ENCODE measurements around the gene ZNF438. TPM values are rescaled to one million over a fixed set of nuclear protein-coding genes. Genes with fewer than 3 reads are reported as not detected.

The ZNF438 gene
- total and polyA plus RNA-seq, 11 donors, result 9.0 to 14.7 (median 13.2) TPM

DNA sequence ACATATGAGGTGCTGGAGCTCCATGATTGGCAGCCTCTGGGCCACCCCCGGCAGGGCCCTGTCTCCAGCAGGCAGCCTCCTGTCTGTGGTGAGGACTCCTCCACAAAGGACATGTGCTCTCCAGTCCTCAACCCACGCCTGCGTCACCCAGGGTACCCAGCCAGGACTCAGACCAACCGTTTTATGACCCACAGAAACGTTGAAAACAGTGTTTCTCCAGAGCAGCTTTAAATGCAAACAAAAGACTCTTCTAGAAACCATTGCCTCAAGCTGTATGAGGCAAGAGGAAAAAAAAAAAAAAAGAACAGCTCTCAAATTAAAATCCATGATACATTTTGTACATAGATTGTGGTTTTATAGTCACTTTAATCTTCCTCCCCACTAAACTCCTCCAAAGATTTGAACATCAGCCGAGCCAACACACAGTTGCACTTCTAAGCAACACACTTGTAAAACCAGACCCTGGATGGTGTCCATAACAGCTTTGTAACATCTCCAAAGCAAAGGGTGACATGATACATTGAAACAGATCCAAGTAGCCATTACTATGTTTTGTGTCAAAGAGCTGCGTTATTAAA lies 227.1 kb downstream of the ZNF438 start:
- peak overlapping the region; percentile 20 to 86 (median 64) for H3K27ac ChIP-seq
- intact Hi-C loops (cut with DNase I), result no loop called here
- 52 to 64% (median 56%) methylated on average over 7 of the region's 7 CpGs for WGBS, 4 donors
- no peaks in the 10 kb centered on the region for H3K36me3 ChIP-seq
- H3K4me3 ChIP-seq, result no peak overlapping the region
- no peaks in the 10 kb centered on the region for H3K9me3 ChIP-seq
- no peak for TF ChIP-seq POLR2A (IDR thresholded peaks at IDR 0.05)
- TF ChIP-seq, protein P1, sequence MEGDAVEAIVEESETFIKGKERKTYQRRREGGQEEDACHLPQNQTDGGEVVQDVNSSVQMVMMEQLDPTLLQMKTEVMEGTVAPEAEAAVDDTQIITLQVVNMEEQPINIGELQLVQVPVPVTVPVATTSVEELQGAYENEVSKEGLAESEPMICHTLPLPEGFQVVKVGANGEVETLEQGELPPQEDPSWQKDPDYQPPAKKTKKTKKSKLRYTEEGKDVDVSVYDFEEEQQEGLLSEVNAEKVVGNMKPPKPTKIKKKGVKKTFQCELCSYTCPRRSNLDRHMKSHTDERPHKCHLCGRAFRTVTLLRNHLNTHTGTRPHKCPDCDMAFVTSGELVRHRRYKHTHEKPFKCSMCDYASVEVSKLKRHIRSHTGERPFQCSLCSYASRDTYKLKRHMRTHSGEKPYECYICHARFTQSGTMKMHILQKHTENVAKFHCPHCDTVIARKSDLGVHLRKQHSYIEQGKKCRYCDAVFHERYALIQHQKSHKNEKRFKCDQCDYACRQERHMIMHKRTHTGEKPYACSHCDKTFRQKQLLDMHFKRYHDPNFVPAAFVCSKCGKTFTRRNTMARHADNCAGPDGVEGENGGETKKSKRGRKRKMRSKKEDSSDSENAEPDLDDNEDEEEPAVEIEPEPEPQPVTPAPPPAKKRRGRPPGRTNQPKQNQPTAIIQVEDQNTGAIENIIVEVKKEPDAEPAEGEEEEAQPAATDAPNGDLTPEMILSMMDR (IDR thresholded peaks at IDR 0.05), result no peak
- no peaks in the 10 kb centered on the region for H3K27me3 ChIP-seq
- ATAC-seq (peak; percentile 36 to 71 (median 58)), DNase-seq (peak in 4 of 5 donors; percentile 38 to 83 (median 70))
- H3K4me1 ChIP-seq, result peaks cover 0 to 18% (median 3%) of the 10 kb centered on the region in 12 donors

DNA sequence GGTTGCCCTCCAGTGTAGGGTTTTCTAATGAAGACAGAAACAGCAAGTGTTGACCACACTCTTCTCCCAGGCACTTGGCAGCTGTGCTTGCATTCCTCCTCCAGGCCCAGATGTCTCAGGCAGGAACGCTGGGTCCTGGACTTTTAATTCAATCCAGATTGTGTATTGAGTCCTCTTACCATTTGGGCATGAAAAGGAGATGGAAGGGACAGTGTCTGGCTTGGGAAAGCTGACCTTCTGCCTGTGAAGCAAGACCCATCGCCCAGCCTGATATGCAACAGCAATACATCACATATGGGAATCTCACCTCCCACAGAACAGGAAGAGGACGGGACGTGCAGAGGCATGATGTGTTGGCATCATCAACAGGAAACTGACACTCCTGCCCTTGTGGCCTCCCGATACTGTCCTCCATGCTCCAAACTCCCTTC lies 227.8 kb downstream of the ZNF438 start:
- H3K36me3 ChIP-seq, result no peaks in the 10 kb centered on the region
- peaks cover 0 to 18% (median 3%) of the 10 kb centered on the region in 12 donors for H3K4me1 ChIP-seq
- WGBS, 4 donors, result 57 to 79% (median 65%) methylated on average over 5 of the region's 5 CpGs
- H3K9me3 ChIP-seq, result no peaks in the 10 kb centered on the region
- peak overlapping the region; percentile 20 to 86 (median 64) for H3K27ac ChIP-seq
- intact Hi-C loops (cut with DNase I), result no loop called here
- DNase-seq, result peak in 3 of 5 donors; percentile 27 to 66 (median 62)
- TF ChIP-seq POLR2A (IDR thresholded peaks at IDR 0.05), result no peak
- TF ChIP-seq, protein P1 (IDR thresholded peaks at IDR 0.05), result no peak
- no peak overlapping the region for H3K4me3 ChIP-seq
- ATAC-seq, result peak; percentile 68 to 88 (median 80)
- no peaks in the 10 kb centered on the region for H3K27me3 ChIP-seq

DNA sequence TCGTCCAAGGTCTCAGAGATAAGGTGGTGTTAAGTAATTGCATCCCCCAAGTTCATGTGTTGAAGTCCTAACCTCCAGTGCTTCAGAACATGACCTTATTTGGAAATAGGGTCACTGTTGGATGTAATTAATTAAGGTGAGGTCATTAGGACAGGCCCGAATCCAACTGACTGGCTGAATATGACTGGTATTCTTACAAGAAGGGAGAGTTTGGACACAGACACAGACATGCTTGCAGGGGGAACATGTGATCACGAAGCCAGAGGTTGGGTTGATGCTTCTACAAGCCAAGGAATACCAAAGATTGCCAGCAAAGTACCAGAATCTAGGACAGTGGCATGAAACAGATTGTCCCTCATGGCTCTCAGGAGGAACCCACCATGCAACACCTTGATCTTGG lies 228.6 kb downstream of the ZNF438 start:
- Histone ChIP-seq H3K36me3 (no peaks in the 10 kb centered on the region), H3K9me3 (no peaks in the 10 kb centered on the region), H3K27me3 (no peaks in the 10 kb centered on the region), H3K27ac (peak overlapping the region in 8 of 12 donors; percentile 20 to 86 (median 69)), H3K4me1 (peaks cover 0 to 18% (median 3%) of the 10 kb centered on the region in 12 donors), H3K4me3 (no peak overlapping the region)
- intact Hi-C loops (cut with DNase I), result no loop called here
- DNase-seq, result no peak
- WGBS, 4 donors, result 90 to 92% (median 91%) methylated on average over 3 of the region's 3 CpGs
- peak in 1 of 4 donors; percentile 53 for ATAC-seq
- TF ChIP-seq POLR2A (IDR thresholded peaks at IDR 0.05), result no peak
- TF ChIP-seq, protein P1 (IDR thresholded peaks at IDR 0.05), result no peak

DNA sequence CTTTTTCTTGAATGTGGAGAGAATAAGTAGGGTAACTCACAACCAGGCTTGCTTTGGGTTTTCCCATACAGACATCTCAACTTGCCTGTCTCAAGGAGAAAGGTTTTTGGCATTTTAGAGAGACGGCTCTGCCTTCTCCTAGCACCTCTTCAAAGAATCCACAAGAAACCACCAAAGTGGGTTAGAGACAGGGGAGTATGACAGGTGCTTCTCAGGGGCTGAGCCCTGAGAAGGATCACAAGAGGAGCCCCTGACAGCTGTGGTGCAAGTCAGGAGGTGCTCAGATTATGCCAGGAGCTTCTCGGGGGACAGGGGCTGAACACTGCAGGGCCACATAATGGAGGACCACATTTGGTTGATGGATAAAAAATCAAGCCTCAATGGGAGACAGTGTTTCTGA lies 231.3 kb downstream of the ZNF438 start:
- WGBS, 4 donors, result 85 to 97% (median 93%) methylated on average over 2 of the region's 2 CpGs
- intact Hi-C loops (cut with DNase I), result no loop called here
- no peak for TF ChIP-seq POLR2A (IDR thresholded peaks at IDR 0.05)
- TF ChIP-seq, protein P1 (IDR thresholded peaks at IDR 0.05), result no peak
- peaks cover 0 to 18% (median 3%) of the 10 kb centered on the region in 12 donors for H3K4me1 ChIP-seq
- no peak for DNase-seq
- H3K4me3 ChIP-seq, result no peak overlapping the region
- no peaks in the 10 kb centered on the region for H3K9me3 ChIP-seq
- no peak for ATAC-seq
- no peaks in the 10 kb centered on the region for H3K36me3 ChIP-seq
- H3K27me3 ChIP-seq, result no peaks in the 10 kb centered on the region
- no peak overlapping the region for H3K27ac ChIP-seq
